KBM-7 (cell line): Measurements from ENCODE around the gene STOML2.

Source experiments
- DNase-seq: peaks from one replicate; pipeline ENCODE4 v3.0.0-alpha.2; 2015
- in situ Hi-C: fragments of 300-500 bp; cut with MboI; formaldehyde crosslinking; loops from 2 replicates; pipeline ENCODE4 v1.14.3; 2020; ENCODE audit warnings: low sequenced_read_pairs, low pct_unique_long_range_greater_than_20kb, mixed read lengths

Gene STOML2

GRCh38 chr9:35108946-35109575, 6.1 kb upstream of the STOML2 start:
- peak; percentile 91 for DNase-seq
- in situ Hi-C loops = loop anchor here (25.0 kb wide), 1 partner anchor 353 kb away; no protein-coding TSS in a partner anchor

- DNase-seq = no peak
- in situ Hi-C loops = loop anchor here (25.0 kb wide), 1 partner anchor 354 kb away; no protein-coding TSS in a partner anchor
Measured at GRCh38 chr9:35108461-35108860, 5.5 kb upstream of the STOML2 start.

GRCh38 chr9:35107297-35108290, 4.7 kb upstream of the STOML2 start:
- DNase-seq = no peak
- in situ Hi-C loops = loop anchor here (25.0 kb wide), 1 partner anchor 355 kb away; no protein-coding TSS in a partner anchor

DNA sequence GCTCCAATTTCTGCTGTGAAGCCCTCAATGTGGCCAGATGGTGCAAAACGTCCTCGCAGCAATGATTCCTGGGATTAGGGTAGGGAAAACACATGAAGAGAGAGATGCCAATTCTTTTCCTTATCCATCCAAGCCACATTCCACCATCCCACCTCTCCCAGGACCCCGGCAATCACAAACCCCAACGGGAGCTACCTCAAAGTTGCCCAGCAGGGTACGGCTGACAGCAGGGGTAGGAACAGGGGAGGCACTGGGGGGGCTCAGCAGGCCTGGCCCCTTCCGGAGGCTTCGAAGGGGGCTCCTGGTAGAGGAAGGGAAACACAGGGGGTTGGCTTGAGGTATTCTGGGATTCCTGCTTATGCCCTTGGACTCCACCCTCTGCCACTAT, 3.4 kb upstream of the STOML2 start:
- no peak for DNase-seq
- in situ Hi-C loops = loop anchor here (25.0 kb wide), 1 partner anchor 356 kb away; no protein-coding TSS in a partner anchor

DNA sequence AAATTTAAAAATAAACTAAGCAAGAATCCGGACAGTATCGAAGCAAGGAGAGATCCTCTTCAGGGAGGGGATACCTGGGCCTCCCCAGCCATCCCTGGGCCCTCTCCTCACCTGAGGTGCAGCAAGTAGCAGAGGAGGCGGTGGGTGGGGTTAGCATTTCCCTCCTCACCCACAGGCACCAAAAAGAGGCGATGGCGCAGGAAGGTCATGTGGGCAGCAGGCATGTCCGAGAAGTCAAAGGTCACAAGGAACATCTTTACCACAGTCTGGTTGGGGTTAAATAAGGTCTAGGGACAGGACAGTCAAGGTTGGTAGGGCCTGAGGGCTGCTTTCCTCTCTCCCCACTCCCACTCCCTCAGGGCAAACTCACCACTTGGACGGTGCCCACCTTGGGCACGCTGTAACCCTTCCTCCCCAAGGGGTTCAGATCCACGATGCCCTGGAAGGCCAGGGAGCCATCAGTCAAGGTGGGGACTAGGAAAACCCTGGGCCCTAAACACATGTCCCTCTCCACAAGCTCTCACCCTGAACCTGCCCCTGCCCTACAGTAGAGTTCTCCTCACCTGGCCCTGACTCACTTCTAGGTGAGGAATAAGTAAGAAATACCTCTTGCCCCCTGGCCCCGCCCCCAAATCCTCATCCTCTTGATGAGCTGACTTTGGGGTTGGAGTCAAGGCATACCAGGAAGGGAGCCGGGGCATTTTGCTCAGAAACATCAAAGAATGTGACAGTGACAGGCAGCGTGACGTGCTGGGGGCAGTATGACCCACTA, 2.8 kb upstream of the STOML2 start:
- in situ Hi-C loops = loop anchor here (25.0 kb wide), 1 partner anchor 357 kb away; no protein-coding TSS in a partner anchor
- DNase-seq = no peak

DNA sequence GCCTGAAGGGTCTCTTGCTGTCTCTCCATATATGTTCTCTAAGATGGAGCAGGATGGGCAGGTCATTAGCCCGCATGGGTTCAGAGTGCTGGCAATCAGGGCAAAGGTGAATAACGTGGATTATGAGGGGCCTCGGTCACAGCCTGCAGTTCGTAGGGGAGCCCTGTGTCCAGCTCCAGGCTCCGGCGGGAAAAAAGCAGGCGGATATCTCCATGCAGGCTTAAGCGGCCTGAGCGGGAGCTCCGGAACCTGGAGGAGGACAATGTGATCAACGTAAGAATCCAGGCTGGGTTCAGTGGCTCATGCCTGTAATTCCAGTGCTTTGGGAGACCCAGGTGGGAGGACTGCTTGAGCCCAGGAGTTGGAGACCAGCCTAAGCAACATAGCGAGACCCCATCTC, 2.2 kb upstream of the STOML2 start:
- in situ Hi-C loops = loop anchor here (25.0 kb wide), 1 partner anchor 357 kb away; no protein-coding TSS in a partner anchor
- DNase-seq = no peak

DNA sequence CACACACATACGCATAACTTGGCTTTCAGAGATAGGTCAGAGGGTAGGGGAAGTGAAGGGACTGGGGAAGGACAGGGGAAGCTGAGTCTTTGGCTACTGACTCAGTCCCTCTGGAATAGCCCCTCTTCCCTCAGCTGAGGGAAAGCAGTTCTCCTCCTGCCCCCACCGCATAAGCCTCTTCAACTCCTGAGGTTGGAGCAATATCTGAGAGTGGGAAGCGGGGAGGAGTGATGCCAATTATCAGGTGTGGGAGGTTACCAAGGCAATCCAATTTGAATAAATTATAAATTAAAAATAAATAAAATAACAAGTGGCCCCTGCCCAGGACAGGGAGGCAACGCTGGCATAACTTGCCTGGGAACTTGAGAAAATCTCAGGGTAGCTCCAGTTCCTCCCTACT, 1.7 kb upstream of the STOML2 start:
- no peak for DNase-seq
- in situ Hi-C loops = loop anchor here (25.0 kb wide), 1 partner anchor 358 kb away; no protein-coding TSS in a partner anchor

DNA sequence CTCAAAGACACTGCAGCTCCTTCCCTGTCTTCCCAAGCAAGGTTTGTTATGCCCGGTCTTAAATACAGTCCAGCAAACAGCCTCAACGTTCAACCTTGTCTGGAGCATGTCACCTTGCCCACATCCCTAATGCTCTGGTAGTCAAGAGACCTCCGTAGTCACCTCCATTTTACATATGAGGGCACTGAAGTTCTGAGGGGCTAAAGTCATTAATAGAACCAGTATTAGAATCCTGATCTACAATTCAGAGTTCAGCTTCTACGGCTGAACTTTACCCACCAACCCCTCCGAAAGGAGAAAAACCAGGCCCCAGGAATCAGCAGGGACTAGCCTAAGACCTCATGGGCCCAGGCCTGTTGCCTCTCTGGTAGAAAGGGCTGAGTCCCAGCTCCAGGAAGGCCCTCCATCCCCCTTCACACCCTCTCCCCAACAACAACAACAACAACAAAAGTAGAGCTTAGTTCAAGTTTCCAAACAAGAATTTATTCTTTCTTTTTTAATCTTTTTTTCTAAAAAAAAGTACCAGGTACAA, 795 bp upstream of the STOML2 start:
- no peak for DNase-seq
- in situ Hi-C loops = loop anchor here (25.0 kb wide), 1 partner anchor 359 kb away; no protein-coding TSS in a partner anchor

- in situ Hi-C loops = loop anchor here (25.0 kb wide), 1 partner anchor 360 kb away; no protein-coding TSS in a partner anchor
- DNase-seq = no peak
Measured at GRCh38 chr9:35102465-35102768, 514 bp downstream of the STOML2 start.

DNA sequence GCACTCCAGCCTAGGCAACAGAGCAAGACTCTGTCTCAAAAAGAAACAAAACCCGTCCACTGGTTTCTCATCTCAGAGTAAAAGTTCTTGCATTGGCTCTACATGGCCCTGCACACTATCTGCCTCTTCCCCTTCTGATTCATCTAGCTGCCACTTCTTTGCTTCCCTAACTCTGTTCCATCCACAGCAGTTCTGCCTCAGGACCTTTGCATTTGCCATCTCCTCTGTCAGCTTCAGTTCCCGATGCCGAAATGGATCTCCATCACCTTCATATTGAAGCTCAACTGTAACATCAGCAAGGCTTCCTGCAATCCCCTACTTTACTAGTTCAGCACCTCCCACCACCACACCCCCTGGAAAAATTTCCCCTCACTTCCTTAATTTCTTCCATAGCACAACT, 5.4 kb downstream of the STOML2 start:
- no peak for DNase-seq
- in situ Hi-C loops = no loop called here

GRCh38 chr9:35096035-35096849, 6.7 kb downstream of the STOML2 start, which contains the start of gene PIGO:
TSS of gene PIGO (minus strand) at chr9:35096591. CDS start at chr9:35095565, 1,026 bp downstream.
- peak; percentile 93 for DNase-seq
- in situ Hi-C loops = no loop called here

GRCh38 chr9:35091536-35091935, 11.4 kb downstream of the STOML2 start:
- no peak for DNase-seq
- in situ Hi-C loops = no loop called here

GRCh38 chr9:35089434-35089833, 13.5 kb downstream of the STOML2 start:
- DNase-seq = no peak
- in situ Hi-C loops = no loop called here

DNA sequence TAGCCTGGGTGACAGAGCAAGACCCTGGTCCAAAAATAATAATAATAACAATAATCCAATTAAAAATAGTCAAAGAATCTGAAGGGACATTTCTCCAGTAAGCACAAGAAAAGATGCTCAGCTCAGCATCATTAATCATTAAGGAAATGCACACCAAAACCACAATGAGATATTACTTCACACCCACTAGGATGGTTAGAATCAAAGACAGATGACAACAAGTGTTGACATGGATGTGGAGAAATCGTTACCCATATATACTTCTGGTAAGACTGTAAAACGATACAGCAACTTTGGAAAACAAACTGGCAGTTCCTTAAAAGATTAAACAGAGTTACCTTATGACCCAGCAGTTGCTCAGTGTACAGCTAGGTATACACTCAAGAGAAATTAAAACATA, 17.9 kb downstream of the STOML2 start:
- in situ Hi-C loops = no loop called here
- DNase-seq = no peak

GRCh38 chr9:35079426-35080341, 23.2 kb downstream of the STOML2 start, which contains the start of gene FANCG:
TSS of gene FANCG (minus strand) at chr9:35079942. CDS start at chr9:35079524, 418 bp downstream.
- in situ Hi-C loops = no loop called here

DNA sequence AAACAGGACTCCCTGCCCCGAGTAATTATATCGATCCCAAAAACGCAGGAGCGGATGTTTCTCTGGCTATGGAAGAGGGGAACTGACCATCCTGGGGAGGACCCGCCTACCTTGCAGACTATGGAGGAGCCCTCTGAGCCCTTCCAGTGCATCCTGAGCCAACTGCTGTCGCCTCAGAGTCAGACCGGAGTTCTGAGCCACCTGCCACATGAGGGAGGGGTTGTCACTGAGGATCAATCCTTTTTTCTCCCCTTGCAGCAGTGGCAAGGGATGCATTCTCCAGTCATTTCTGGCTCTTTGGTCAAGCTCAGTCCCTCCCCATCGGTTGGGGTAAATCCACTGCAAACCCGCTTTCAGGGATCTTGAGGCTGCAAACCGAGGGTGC, 23.9 kb downstream of the STOML2 start:
- DNase-seq = no peak
- in situ Hi-C loops = no loop called here

More at GRCh38 chr9:35079426-35080341, 23.2 kb downstream of the STOML2 start, which contains the start of gene FANCG:
- peak; percentile 94 for DNase-seq

GRCh38 chr9:35078066-35078465, 24.9 kb downstream of the STOML2 start:
- DNase-seq = no peak
- in situ Hi-C loops = no loop called here
